ENCODE measurements around the gene ARFGEF2. TPM values are rescaled to one million over a fixed set of nuclear protein-coding genes. Genes with fewer than 3 reads are reported as not detected.

ARFGEF2 gene
- total and polyA plus RNA-seq, 2 of the 8 experiments (the other 6 are each of a cell fraction or from before 2014, with no cell fraction given) = 8.1 to 21.8 TPM

DNA sequence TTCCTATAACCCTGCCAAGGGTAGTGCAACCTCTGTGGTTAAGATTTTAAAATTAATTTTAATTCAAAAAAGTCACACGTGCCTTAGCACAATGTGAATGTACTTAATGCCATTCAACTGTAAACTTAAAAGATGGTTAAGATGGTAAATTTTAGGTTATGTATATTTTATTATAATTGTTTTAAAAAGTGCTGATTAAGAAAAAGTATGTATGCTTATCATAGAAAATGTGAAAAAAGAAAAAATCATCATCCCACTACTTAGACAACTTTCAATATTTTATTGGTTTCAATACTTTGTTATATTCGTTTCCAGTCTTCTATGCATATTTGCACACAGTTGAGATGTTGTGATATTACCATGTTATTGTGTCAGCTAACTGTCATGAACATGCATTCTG lies 18.7 kb downstream of the ARFGEF2 start:
- Histone ChIP-seq H3K23ac (ENCODE audit: insufficient read length) (no peak overlapping the region), H3K4me1 (replicated peaks in 1 of 4; ENCODE audit: control insufficient read depth in 3 of 4, insufficient read depth in 4 of 4, low read length in 3 of 4) (no peaks in the 10 kb centered on the region), H3K18ac (ENCODE audit: extremely low read depth, low read length) (no peak overlapping the region), H2BK20ac (ENCODE audit: low read length) (no peak overlapping the region), H3K4me2 (ENCODE audit: insufficient read depth in 1 of 2, low read depth in 2 of 2, low read length in 2 of 2) (no peak overlapping the region), H3K4ac (replicated peaks; ENCODE audit: insufficient read length, low read depth, low read length) (no peak overlapping the region), H2BK5ac (ENCODE audit: low read depth, low read length) (no peak overlapping the region), H4K91ac (replicated peaks; ENCODE audit: insufficient read length, low read length) (no peak overlapping the region), H3K79me1 (ENCODE audit: low read depth, low read length) (peaks cover 3% of the 10 kb centered on the region; the same call in 1 of the 2 replicates), H3K14ac (ENCODE audit: insufficient read length) (no peak overlapping the region), H3K36me3 (ENCODE audit: control insufficient read depth in 2 of 4, insufficient read depth in 4 of 4, low read length in 3 of 4) (peaks cover 0 to 17% (median 7%) of the 10 kb centered on the region in 4 experiments; a peak in 7 of 8 replicates), H2BK12ac (ENCODE audit: low read depth, low read length) (no peak overlapping the region), H3K4me3 (ENCODE audit: extremely low read depth in 1 of 4, insufficient read depth in 2 of 4, low read depth in 3 of 4, low read length in 4 of 4) (no peak overlapping the region), H3K23me2 (ENCODE audit: low read depth, low read length) (no peaks in the 10 kb centered on the region), H2AK5ac (ENCODE audit: low read depth, low read length) (no peak overlapping the region), H4K8ac (ENCODE audit: extremely low read depth, insufficient read depth, low read length) (no peak overlapping the region), H4K20me1 (replicated peaks in 1 of 2; ENCODE audit: control insufficient read depth in 1 of 2, insufficient read depth in 2 of 2, low read length in 2 of 2) (peaks cover 0 to 15% of the 10 kb centered on the region in 2 experiments), H4K5ac (ENCODE audit: insufficient read length, low read depth, low read length) (no peak overlapping the region), H3K56ac (replicated peaks; ENCODE audit: insufficient read length, low read depth, low read length) (no peak overlapping the region), H3K79me2 (ENCODE audit: control insufficient read depth in 1 of 2, insufficient read depth in 2 of 2, low read length in 2 of 2) (peaks cover 0 to 29% of the 10 kb centered on the region in 2 experiments; a peak in 3 of 4 replicates), H3K9me3 (ENCODE audit: insufficient read depth in 2 of 2, low read depth in 1 of 2, low read length in 1 of 2) (no peaks in the 10 kb centered on the region), H2BK15ac (ENCODE audit: low read length) (no peak overlapping the region), H2AFZ (ENCODE audit: low read length) (no peak overlapping the region), H2BK120ac (replicated peaks; ENCODE audit: low read depth, low read length) (no peak overlapping the region), H3K27ac (ENCODE audit: low read depth, low read length) (no peak overlapping the region), H3K9ac (replicated peaks in 1 of 4; ENCODE audit: extremely low read depth in 1 of 4, low read depth in 3 of 4, low read length in 3 of 4) (no peak overlapping the region), H3K27me3 (replicated peaks in 1 of 4; ENCODE audit: control insufficient read depth in 3 of 4, extremely low read depth in 1 of 4, insufficient read depth in 3 of 4, low read length in 3 of 4) (no peaks in the 10 kb centered on the region; a peak in 1 of 7 replicates)
- FAIRE-seq = no peak
- WGBS, 2 experiments (ENCODE audit: extremely low coverage in 1 of 2, insufficient coverage in 1 of 2, insufficient read length in 1 of 2, insufficient replicate concordance in 2 of 2, low coverage in 1 of 2, low lambda C conversion rate in 2 of 2, missing lambda C conversion rate in 1 of 2) = 84% methylated on average over 2 of the region's 2 CpGs; no CpG with 5 or more reads in 1 of the 2 experiments
- CTCF ChIA-PET (ENCODE audit: partially characterized antibody) = no interaction called here
- POLR2A ChIA-PET (ENCODE audit: partially characterized antibody) = no interaction called here
- DNase-seq (ENCODE audit: low read depth in 1 of 2, low spot score in 2 of 2) = no peak
- TF ChIP-seq KDM5A (IDR thresholded peaks at IDR 0.05; ENCODE audit: low read length) (no peak), CEBPB (IDR thresholded peaks at IDR 0.05; ENCODE audit: low read depth, low read length) (no peak), TEAD4 (IDR thresholded peaks at IDR 0.05; ENCODE audit: low read depth, low read length) (no peak), PHF8 (conservative IDR thresholded peaks at IDR 0.05; ENCODE audit: low read depth, low read length) (no peak), CHD2 (IDR thresholded peaks at IDR 0.05; ENCODE audit: low read length) (no peak), HDAC6 (IDR thresholded peaks at IDR 0.05; ENCODE audit: low read depth, low read length) (no peak)

All from H1 (cell line).